Astrocyte (in vitro differentiated cells and primary cell): Measurements from ENCODE around the gene NRP1. TPM values are rescaled to one million over a fixed set of nuclear protein-coding genes. Genes with fewer than 3 reads are reported as not detected.

Experiments
- DNase-seq: peaks from one replicate; pipeline ENCODE4 v3.0.0-alpha.2; 2010; ENCODE audit warnings: low read depth
- FAIRE-seq: peaks from 2 replicates; lab custom pipeline; 2011; peaks lifted over from hg19 to GRCh38; lab: Jason Lieb, UNC
- H2AFZ ChIP-seq: 2 replicates; pipeline ENCODE4 v1.6.0; 2012; ENCODE audit warnings: low read depth, low read length, inconsistent platforms
- H3K27ac ChIP-seq: 2 replicates; pipeline ENCODE4 v1.5.1; 2011; ENCODE audit warnings: low read depth, low read length, inconsistent platforms
- H3K27me3 ChIP-seq: 2 replicates; pipeline ENCODE4 v1.6.0; 2011; ENCODE audit warnings: low read length, inconsistent platforms; ENCODE audit not compliant: insufficient read depth
- H3K36me3 ChIP-seq: 2 replicates; pipeline ENCODE4 v1.5.1; 2011; ENCODE audit warnings: low read length, inconsistent platforms; ENCODE audit not compliant: insufficient read depth
- H3K4me1 ChIP-seq: 2 replicates; pipeline ENCODE4 v1.5.1; 2011; ENCODE audit warnings: low read length, inconsistent platforms; ENCODE audit not compliant: insufficient read depth
- H3K4me2 ChIP-seq: 2 replicates; pipeline ENCODE4 v1.6.0; 2012; ENCODE audit warnings: low read length, inconsistent platforms
- H3K4me3 ChIP-seq: 2 replicates; pipeline ENCODE4 v1.5.1; 2011; ENCODE audit warnings: low read depth, mild to moderate bottlenecking, low read length, inconsistent platforms; ENCODE audit not compliant: insufficient read depth
- H3K79me2 ChIP-seq: 2 replicates; pipeline ENCODE4 v1.6.0; 2012; ENCODE audit warnings: mild to moderate bottlenecking, low read length, inconsistent platforms; ENCODE audit not compliant: insufficient read depth
- H3K9ac ChIP-seq: 2 replicates; pipeline ENCODE4 v1.6.0; 2012; ENCODE audit warnings: mild to moderate bottlenecking, low read length, inconsistent platforms
- H3K9me3 ChIP-seq: 2 replicates; pipeline ENCODE4 v1.5.1; 2012; ENCODE audit warnings: low read depth, mild to moderate bottlenecking, low read length, inconsistent platforms; ENCODE audit not compliant: insufficient read depth
- H4K20me1 ChIP-seq: 2 replicates; pipeline ENCODE4 v1.6.0; 2012; ENCODE audit warnings: low read length, inconsistent platforms; ENCODE audit not compliant: insufficient read depth
- H3K27ac Mint-ChIP-seq: one replicate; pipeline ENCODE4 v1.8.0; 2021; ENCODE audit warnings: mild to moderate bottlenecking, mixed read lengths; ENCODE audit not compliant: unreplicated experiment
- H3K27me3 Mint-ChIP-seq: one replicate; pipeline ENCODE4 v1.8.0; 2021; ENCODE audit warnings: low read depth, mixed read lengths; ENCODE audit not compliant: unreplicated experiment
- H3K36me3 Mint-ChIP-seq: one replicate; pipeline ENCODE4 v1.8.0; 2021; ENCODE audit warnings: low read depth, mixed read lengths; ENCODE audit not compliant: unreplicated experiment
- H3K4me1 Mint-ChIP-seq: one replicate; pipeline ENCODE4 v1.8.0; 2021; ENCODE audit warnings: low read depth, mixed read lengths; ENCODE audit not compliant: unreplicated experiment
- H3K4me3 Mint-ChIP-seq: one replicate; pipeline ENCODE4 v1.8.0; 2021; ENCODE audit warnings: mild to moderate bottlenecking, moderate library complexity, mixed read lengths; ENCODE audit not compliant: unreplicated experiment
- H3K9me3 Mint-ChIP-seq: one replicate; pipeline ENCODE4 v1.8.0; 2021; ENCODE audit warnings: mild to moderate bottlenecking, mixed read lengths; ENCODE audit not compliant: unreplicated experiment
- CTCF ChIP-seq: IDR thresholded peaks from 2 replicates; pipeline ENCODE4 v1.5.1; 2011; ENCODE audit warnings: low read depth, mild to moderate bottlenecking, inconsistent platforms, low read length, moderate library complexity; ENCODE audit not compliant: insufficient read depth
- EZH2 ChIP-seq: IDR thresholded peaks from 2 replicates; pipeline ENCODE4 v1.6.1; 2012; ENCODE audit warnings: mild to moderate bottlenecking, low read length, inconsistent platforms; ENCODE audit not compliant: insufficient read depth
- total RNA-seq: library from RNA; stranded (reverse); gene quantifications from 2 replicates; pipeline ENCODE4 v1.2.1, GENCODE V29; 2021

The NRP1 gene
- total RNA-seq, 1 donor from 2014 or later: 59.4 TPM

DNA sequence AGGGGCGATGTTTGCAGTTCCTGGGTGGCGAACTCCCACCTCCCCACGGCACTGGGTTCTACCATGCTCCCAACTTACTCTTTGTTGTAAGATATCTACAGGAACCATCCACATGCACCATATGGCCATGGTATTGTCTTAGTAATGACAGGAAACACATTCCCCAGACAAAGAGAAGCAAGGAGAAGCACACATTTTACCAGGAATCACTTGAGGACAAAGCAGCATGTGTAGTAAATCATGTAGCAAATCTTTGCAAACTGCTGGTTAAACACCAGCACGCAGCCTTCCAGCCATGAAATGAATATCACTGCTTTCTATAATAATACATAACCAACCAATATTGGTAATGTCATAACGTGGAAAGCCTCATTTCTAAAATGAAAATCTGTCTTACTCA, 101.2 kb downstream of the NRP1 start:
- Histone ChIP-seq H3K79me2 (peaks cover 13% of the 10 kb centered on the region), H3K4me3 (no peak overlapping the region), H3K4me1 (peaks cover 52% of the 10 kb centered on the region), H3K36me3 (no peaks in the 10 kb centered on the region), H3K9ac (peak overlapping the region; percentile 45), H3K9me3 (no peaks in the 10 kb centered on the region), H2AFZ (no peak overlapping the region), H3K27ac (peak overlapping the region; percentile 67), H3K27me3 (no peaks in the 10 kb centered on the region), H3K4me2 (peak overlapping the region; percentile 21), H4K20me1 (no peaks in the 10 kb centered on the region)
- Mint-ChIP-seq H3K36me3 (peaks cover 4% of the 10 kb centered on the region), H3K4me1 (peaks cover 57% of the 10 kb centered on the region), H3K27me3 (no peaks in the 10 kb centered on the region), H3K4me3 (no peak overlapping the region), H3K27ac (no peak overlapping the region), H3K9me3 (no peaks in the 10 kb centered on the region)
- FAIRE-seq (no peak), DNase-seq (no peak)
- TF ChIP-seq EZH2: no peak
- no peak for TF ChIP-seq CTCF

DNA sequence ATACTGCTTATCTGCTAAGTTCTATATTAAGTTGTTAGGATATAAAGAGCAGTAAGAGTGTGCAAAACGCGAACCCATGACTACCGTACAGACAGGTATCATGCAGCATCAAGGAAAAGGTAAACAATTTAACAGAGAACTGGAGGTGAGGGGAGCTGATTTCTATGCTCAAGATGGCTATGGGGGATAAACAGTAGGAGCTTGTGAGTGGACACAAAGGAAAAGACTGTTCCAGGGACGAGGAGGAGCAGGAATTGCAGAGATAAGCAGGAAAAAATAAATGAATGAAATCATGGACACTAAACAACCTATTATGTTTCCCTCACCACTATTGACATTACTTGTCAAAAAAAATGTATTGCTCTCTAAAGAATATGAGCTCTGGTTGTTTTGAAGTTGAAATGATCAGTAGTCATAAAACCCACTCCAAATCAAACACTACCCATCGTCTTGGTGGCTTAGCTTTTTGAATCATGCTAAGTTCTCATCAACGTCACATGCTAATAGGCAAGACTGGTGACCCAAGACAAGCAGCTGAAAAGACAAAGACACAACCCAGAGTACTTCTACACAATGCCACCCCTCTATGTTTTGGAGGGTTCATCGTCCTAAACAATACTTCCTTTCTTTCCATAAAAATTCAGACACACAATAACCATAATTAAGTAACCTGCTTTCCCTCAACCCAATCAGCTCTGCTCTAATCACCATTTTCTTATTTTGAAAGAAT, 102.7 kb downstream of the NRP1 start:
- TF ChIP-seq EZH2 (no peak), CTCF (no peak)
- Histone ChIP-seq H3K9me3 (no peaks in the 10 kb centered on the region), H3K4me3 (no peak overlapping the region), H3K4me2 (no peak overlapping the region), H3K36me3 (peaks cover 7% of the 10 kb centered on the region), H4K20me1 (no peaks in the 10 kb centered on the region), H3K27me3 (no peaks in the 10 kb centered on the region), H3K79me2 (peaks cover 23% of the 10 kb centered on the region), H3K27ac (no peak overlapping the region), H3K4me1 (peaks cover 40% of the 10 kb centered on the region), H3K9ac (no peak overlapping the region), H2AFZ (no peak overlapping the region)
- H3K9me3 Mint-ChIP-seq: no peaks in the 10 kb centered on the region
- H3K4me3 Mint-ChIP-seq: no peak overlapping the region
- H3K36me3 Mint-ChIP-seq: peaks cover 6% of the 10 kb centered on the region
- H3K4me1 Mint-ChIP-seq: peaks cover 44% of the 10 kb centered on the region
- DNase-seq: no peak
- FAIRE-seq: no peak
- no peak overlapping the region for H3K27ac Mint-ChIP-seq
- no peaks in the 10 kb centered on the region for H3K27me3 Mint-ChIP-seq

DNA sequence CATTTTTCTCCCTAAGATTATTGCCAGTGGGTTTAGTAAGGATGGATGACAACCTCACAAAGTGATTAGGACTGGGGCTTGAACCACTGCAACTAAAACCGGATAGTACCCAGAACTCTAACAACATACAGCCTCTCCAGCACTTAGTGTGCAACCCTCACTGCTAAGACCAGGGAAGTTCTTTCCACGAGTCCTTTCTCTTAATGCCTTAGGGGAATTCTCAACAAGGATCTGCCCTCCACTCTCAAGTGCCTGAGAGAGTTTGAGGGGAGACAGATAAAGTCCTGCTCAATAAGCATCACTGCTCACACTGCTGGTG, 104.6 kb downstream of the NRP1 start:
- Histone ChIP-seq H3K9me3 (no peaks in the 10 kb centered on the region), H2AFZ (no peak overlapping the region), H3K4me2 (peak overlapping the region; percentile 5), H3K27ac (peak overlapping the region; percentile 41), H3K4me3 (no peak overlapping the region), H3K9ac (peak overlapping the region; percentile 4), H3K36me3 (peaks cover 22% of the 10 kb centered on the region), H4K20me1 (no peaks in the 10 kb centered on the region), H3K4me1 (peaks cover 29% of the 10 kb centered on the region), H3K27me3 (no peaks in the 10 kb centered on the region), H3K79me2 (peaks cover 26% of the 10 kb centered on the region)
- Mint-ChIP-seq H3K9me3 (peaks cover 6% of the 10 kb centered on the region), H3K27ac (no peak overlapping the region), H3K4me1 (peaks cover 29% of the 10 kb centered on the region), H3K27me3 (no peaks in the 10 kb centered on the region), H3K36me3 (peaks cover 20% of the 10 kb centered on the region), H3K4me3 (no peak overlapping the region)
- no peak for DNase-seq
- no peak for TF ChIP-seq EZH2
- FAIRE-seq: no peak
